GDM1 (cell line): ENCODE results near the gene PPP2R3A.
"Not testable (repeated sequence)": the region's sequence is repeated elsewhere in the genome, so short reads cannot be mapped to it uniquely, and the experiment has no call there.

Experiments
- DNase-seq: peaks from one replicate; lab custom pipeline; 2025; lab: John Stamatoyannopoulos, UW

Gene PPP2R3A, protein sequence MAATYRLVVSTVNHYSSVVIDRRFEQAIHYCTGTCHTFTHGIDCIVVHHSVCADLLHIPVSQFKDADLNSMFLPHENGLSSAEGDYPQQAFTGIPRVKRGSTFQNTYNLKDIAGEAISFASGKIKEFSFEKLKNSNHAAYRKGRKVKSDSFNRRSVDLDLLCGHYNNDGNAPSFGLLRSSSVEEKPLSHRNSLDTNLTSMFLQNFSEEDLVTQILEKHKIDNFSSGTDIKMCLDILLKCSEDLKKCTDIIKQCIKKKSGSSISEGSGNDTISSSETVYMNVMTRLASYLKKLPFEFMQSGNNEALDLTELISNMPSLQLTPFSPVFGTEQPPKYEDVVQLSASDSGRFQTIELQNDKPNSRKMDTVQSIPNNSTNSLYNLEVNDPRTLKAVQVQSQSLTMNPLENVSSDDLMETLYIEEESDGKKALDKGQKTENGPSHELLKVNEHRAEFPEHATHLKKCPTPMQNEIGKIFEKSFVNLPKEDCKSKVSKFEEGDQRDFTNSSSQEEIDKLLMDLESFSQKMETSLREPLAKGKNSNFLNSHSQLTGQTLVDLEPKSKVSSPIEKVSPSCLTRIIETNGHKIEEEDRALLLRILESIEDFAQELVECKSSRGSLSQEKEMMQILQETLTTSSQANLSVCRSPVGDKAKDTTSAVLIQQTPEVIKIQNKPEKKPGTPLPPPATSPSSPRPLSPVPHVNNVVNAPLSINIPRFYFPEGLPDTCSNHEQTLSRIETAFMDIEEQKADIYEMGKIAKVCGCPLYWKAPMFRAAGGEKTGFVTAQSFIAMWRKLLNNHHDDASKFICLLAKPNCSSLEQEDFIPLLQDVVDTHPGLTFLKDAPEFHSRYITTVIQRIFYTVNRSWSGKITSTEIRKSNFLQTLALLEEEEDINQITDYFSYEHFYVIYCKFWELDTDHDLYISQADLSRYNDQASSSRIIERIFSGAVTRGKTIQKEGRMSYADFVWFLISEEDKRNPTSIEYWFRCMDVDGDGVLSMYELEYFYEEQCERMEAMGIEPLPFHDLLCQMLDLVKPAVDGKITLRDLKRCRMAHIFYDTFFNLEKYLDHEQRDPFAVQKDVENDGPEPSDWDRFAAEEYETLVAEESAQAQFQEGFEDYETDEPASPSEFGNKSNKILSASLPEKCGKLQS (N-terminal part only)

DNA sequence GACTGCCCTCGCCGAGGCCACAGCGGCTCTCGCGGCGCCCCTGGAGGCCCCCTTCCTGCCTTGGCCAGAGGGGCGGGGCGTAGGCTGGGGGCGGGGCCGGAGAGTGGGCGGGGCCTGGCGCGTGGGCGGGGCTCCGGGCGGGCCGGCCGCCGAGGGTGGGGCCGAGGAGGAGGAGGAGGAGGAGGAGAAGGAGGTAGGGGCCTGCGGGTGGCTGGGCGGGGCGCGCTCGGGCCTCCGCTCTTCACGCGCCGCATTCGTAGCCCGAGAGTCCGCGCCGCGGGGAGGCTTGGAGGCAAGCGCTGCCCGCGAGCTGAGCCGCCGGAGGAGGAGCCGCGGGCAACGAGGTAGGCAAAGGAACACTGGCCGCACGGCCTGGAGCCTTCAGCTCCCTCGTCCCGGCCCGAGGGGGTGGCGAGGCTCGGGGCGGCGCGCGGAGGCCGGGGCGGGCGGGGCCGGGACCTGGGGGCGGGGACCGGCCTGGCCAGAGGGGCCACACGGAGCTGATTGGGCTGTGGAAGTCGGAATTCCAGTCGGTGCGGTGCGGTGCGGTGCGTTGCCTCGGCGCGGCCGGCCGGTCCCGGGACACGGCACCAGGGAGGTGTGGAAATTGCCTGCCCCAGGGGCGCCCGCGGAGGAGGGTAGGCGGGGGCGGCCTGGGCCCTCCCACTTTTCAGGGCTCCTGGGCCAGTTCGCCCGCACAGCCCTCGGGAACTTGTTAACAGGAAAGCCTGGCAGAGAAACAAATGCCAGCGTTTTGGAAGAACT lies at the start of gene PPP2R3A:
Gene PPP2R3A, plus strand, starts transcription at position 223 of the 765 bp plus-strand sequence. CDS start 35,771 bp downstream, outside the sequence.
- DNase-seq: peak; percentile 66

- DNase-seq: no peak
Measured at GRCh38 chr3:135916310-135916709, 49.2 kb upstream of the PPP2R3A start.

- no peak for DNase-seq
Measured at GRCh38 chr3:135917076-135917475, 48.5 kb upstream of the PPP2R3A start.

DNA sequence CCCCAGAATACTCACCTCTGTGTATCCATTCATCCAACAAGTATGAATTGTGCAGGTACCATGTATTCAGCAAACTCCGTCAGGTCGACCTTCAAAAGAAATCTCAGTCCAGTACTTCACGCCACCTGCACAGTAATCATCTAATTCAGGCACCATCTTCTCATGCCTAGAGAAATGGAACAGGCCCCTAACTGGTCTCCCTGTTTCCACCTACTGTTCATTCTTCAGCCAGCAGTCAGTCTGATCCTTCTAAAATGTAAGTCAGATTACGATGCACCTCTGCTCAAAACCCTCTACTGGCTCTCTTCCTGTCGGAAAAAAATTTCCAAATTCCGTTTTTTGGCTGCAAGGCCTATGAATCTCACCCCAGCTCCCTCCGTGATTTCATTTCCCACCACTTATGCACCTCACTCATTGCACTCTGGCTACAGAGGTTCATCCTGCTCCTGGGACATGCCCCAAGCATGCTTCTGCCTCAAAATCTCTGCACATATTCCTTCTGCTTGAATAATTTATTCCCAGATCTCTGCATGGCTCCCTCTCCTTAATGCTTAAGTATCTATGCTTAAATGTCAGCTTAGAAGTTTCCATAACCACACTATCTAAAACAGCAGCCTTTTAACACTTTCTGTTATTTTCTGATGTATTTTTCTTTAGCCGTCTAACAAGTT lies 47.5 kb upstream of the PPP2R3A start:
- no peak for DNase-seq

GRCh38 chr3:135918600-135918999 lies 46.9 kb upstream of the PPP2R3A start:
- no peak for DNase-seq

DNA sequence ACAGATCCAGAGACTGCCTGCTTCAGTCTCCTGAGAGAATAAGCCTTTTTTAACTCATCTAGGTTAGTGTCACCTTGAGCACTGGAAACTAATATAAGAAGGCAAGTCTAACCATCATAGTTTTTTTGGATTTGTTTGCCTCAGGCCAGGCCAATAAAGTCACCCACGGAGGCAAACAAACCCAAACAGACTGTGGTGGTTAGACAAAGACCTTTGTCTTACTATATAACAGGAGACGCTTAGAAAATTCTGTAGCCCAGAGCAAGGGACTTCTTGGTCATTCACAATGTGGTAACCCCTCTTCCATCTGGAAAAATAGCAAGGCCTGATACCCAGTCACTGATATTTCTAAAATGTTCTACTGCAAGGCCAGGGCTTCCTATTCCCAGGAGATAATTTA lies 45.3 kb upstream of the PPP2R3A start:
- DNase-seq: no peak

- no peak for DNase-seq
Measured at GRCh38 chr3:135922903-135923250, 42.7 kb upstream of the PPP2R3A start.

DNA sequence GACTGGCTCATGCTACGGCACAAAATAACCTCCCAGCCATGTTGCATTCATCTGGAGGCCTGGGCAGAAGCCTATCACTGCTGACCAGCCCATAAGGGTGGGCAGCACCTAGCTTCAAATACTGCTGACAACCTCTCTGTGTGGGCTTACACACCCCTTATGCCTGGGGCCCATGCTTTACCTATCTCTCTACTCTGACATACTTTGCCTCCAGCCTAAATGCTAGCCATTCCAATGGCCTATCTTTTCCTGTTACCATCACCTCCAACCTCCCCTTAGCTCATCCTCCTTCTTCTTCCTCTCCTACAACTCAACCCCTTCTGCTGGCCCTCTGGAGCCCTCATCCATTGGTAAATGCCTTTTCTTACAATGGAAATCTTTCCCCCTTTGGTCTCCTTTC lies 41.0 kb upstream of the PPP2R3A start:
- no peak for DNase-seq

DNA sequence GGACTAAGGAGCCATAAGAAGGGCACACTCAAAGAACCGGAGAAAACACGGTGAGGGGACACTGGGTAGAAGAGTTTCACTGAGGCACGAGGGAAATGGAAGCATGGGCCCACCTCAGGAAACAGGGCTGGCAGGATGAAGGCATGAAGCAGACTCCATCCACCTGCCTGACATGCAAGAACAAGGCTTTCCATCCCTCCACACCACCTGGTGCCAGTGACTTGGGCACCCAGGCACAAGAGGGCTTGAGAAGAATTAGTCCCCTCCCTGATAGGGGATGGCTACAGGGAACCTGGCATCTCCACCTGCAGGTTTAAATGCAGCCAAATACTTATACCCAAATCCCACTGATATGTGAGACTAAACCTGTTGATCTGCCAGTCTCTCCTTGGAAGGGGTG lies 38.9 kb upstream of the PPP2R3A start:
- no peak for DNase-seq

DNA sequence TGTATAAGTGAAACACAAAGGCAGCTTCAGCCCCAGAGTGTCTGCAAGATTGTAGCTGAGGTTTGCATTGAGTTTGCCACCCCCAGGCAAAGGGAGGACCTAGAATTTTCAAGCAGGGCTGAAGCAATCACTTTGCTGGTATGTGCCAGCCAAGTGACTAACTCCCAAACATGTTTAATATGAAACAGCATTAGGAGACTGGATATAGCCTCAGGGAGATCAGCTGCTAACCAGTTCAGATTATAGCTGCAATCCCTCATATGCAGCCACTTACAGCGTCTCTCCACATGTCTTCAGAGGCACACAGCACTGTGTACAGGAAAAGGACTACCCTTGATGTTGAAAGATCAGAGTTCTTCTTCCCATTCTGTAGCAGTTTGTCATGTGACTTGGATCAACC lies 38.4 kb upstream of the PPP2R3A start:
- no peak for DNase-seq

DNA sequence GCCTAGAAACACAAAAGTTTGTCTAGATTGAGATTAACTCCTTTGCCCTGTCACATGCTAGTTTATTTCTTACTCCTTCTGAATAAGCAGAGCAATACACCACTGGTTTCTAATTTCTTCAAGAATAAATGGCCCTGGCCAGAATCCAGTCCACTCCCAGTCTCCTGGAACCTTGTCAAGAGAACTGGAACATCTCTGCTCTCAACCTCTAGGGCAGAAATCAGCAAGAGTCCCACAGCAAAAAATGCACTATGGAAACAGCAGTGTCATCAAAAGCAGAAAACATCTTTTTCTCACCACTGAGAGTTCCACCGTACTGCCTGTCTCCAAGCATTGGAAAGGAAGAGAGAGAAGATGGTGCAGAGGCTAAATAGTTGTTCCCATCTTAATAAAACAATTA lies 35.9 kb upstream of the PPP2R3A start:
- DNase-seq: no peak

GRCh38 chr3:135930255-135930654 lies 35.3 kb upstream of the PPP2R3A start:
- DNase-seq: no peak

DNA sequence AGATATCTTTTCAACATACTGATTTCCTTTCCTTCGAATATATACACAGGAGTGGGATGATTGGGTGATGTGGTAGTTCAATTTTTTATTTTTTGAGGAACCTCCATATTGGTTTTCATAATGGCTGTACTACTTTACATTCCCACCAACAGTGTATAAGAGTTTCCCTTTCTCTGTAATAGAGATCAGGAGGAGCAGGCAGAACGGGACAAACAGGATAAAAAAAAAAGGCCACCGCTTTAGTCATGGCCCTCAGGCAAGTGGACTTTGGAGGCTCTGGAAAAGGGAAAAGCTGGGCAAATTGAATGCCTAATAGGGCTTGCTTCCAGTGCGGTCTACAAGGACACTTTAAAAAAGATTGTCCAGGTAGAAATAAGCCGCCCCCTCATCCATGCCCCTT lies 30.4 kb upstream of the PPP2R3A start:
- not testable (repeated sequence) for DNase-seq

DNA sequence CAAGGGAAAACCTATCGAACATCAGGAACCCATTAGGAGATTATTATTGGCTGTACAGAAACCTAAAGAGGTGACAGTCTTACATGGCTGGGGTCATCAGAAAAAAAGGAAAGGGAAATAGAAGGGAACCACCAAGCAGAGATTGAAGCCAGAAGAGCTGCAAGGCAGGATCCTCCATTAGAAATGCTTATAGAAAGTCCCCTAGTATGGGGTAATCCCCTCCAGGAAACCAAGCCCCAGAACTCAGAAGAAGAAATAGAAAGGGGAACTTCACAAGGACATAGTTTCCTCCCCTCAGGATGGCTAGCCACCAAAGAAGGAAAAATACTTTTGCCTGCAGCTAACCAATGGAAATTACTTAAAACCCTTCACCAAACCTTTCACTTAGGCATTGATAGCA lies 27.8 kb upstream of the PPP2R3A start:
- not testable (repeated sequence) for DNase-seq

GRCh38 chr3:135944831-135945230 lies 20.7 kb upstream of the PPP2R3A start:
- DNase-seq: no peak

- DNase-seq: no peak
Measured at GRCh38 chr3:135950941-135951340, 14.6 kb upstream of the PPP2R3A start.

DNA sequence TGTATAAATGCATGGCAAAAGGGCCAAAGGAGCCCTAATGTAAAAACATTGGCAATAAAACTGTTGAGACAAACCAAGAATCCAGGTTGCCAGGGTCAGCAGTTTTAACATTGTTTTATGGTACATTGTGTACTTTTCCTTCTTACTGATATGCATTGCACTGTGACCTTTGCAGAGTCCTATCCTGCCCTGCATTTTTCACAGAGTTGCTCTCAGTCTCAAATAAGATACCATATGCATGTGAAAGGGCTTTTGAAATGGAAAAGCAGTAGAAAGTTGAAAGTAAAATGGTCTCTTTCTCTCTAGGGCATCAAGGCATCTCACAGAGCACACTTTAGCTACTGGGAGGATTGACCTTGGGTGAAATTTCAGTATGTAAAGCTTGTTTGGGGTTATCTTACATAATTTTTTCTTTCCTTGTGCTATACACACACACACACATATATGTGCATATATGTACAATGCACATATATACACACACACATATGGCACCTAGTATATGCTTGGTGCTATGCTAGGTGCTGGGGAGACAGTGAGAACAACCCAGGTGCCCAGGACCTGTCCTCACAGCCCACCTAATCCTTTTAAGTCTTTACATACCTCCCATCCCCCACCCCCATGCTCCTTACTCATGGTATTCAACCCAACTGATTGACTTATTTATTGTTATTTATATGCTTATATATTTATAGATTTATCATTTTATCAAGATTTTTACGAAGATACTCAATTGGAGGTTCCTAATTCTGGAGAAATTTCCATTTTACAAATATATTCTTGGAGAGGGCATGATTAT lies 1.2 kb upstream of the PPP2R3A start:
- DNase-seq: no peak

DNA sequence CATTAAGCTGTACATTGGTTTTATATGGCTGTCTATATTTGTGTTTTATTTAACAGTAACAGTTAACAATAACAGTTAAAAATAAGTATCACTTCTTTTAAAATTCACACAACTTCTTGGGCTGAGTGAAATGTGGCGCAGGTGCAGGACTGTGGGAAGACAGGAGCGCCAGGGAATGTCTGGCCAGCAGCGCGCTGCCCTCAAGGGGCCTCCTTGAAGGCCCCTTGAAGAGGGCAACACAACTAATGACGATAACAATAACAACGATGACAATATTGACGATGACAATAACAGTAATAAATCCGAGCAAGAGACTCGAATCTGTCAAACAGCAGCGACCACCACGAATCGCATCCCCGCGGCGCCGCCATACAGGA lies 411 bp upstream of the PPP2R3A start:
- no peak for DNase-seq

DNA sequence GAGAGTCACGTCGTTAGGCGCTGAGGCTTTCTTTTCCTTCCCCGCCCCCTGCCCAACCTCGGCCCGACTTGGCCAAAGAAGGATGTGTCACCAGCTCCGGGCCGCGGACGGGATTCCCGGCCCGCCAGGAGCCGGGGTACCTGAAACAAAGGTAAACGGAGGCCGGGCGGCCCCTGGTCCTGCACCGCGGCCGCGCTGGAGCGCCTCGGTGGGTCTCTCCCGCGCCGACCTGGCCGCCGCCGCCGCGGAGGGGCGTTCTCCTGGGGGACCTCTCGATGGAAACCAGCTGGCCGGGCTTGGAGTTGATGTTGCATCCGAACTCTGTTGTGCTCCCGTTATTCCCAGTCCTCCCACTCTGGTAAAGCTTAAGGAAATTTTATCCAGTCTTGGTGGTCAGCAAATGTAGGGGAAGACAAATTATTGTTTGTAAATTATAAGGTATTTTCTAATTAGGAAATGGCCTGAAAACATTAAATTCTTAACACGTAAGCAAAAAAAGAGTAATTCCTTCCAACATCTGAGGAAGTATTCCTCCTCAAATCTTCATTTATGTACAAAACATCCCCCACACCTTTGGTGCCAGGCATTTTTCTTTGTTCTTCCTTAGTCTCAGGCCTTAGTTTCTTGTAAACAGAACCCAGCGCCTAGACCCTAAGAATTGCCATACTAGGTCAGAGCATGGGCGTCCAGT lies 888 bp downstream of the PPP2R3A start:
- DNase-seq: no peak

GRCh38 chr3:135966962-135967274 lies 1.4 kb downstream of the PPP2R3A start:
- no peak for DNase-seq
